Measurements from ENCODE around the gene DCANP1. TPM values are rescaled to one million over a fixed set of nuclear protein-coding genes. Genes with fewer than 3 reads are reported as not detected.

The DCANP1 gene
- total and polyA plus RNA-seq, 9 of the 15 experiments (the other 6 are each of a cell fraction or from before 2014, with no cell fraction given) = not detected

DNA sequence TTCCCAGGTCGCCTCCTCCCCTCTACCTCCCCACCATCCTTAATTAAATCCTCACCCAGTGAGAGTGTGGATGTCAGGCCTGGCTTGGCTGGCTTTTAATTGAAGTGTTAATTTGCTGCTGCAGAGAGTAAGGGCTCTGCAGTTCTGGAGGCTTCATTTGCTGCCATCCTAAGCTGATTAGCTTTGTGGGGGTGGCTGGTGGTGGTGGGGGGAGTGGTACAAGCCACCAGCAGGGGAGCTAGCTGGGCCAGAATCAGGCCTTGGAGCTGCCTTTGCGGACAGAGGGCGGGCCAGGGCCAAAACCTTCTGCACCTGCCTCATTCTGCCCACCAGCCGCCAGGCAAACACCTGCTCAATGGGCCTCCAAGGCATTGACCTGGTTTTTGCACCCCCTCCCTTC, 31.8 kb upstream of the DCANP1 start:
- Histone ChIP-seq H2AFZ (ENCODE audit: low read depth, low read length) (no peak overlapping the region), H3K4me2 (ENCODE audit: insufficient read depth, low read length) (0 out of 2 replicates have a peak overlapping the region, but pooled peaks have one; percentile 3), H4K20me1 (replicated peaks; ENCODE audit: control insufficient read depth, insufficient read depth, low read length) (no peaks in the 10 kb centered on the region), H3K27me3 (ENCODE audit: control insufficient read depth in 2 of 2, insufficient read depth in 2 of 2, low read length in 2 of 2) (no peaks in the 10 kb centered on the region; a peak in 1 of 5 replicates), H3K9me3 (replicated peaks; ENCODE audit: control insufficient read depth, insufficient read depth, low read depth, low read length) (no peaks in the 10 kb centered on the region), H3K9me1 (ENCODE audit: control insufficient read depth, insufficient read depth, low read length) (peaks cover 9% of the 10 kb centered on the region), H3K4me3 (no peak overlapping the region), H3K36me3 (ENCODE audit: control insufficient read depth, insufficient read depth, low read length) (no peaks in the 10 kb centered on the region), H3K9ac (ENCODE audit: insufficient read depth in 1 of 2, low read depth in 2 of 2, low read length in 2 of 2) (no peak overlapping the region), H3K4me1 (replicated peaks in 1 of 2; ENCODE audit: control insufficient read depth in 2 of 2, insufficient read depth in 2 of 2, low read length in 2 of 2) (peaks cover 55 to 62% of the 10 kb centered on the region in 2 experiments), H3K79me2 (ENCODE audit: control insufficient read depth, insufficient read depth, low read length) (no peaks in the 10 kb centered on the region; the same call in 2 of the 3 replicates), H3K27ac (ENCODE audit: extremely low read depth, low read depth, low read length) (no peak overlapping the region)
- POLR2A ChIA-PET = interaction anchor here (0.6 to 2.1 kb wide), 3 partner anchors 12 to 23 kb away, joined by 3 to 6 read pairs (median 3); no protein-coding TSS in a partner anchor
- CTCF ChIA-PET (ENCODE audit: low intra/inter-chr PET ratio) = interaction anchor here (0.6 kb wide), 1 partner anchor 372 kb away, joined by 3 read pairs; no protein-coding TSS in a partner anchor
- in situ Hi-C loops (cut with MboI) (no loop called here), intact Hi-C loops (cut with micrococcal nuclease) (no loop called here)
- FAIRE-seq (no peak), DNase-seq (ENCODE audit: extremely low read depth in 1 of 4, low spot score in 3 of 4) (peak in 2 of 4 experiments; percentile 24 to 38), ATAC-seq (no peak)
- BruUV-seq (replicated peaks) = no TSS peak
- WGBS (ENCODE audit: insufficient coverage, low coverage, missing lambda C conversion rate) = 68% methylated on average over 4 of the region's 4 CpGs
- TF ChIP-seq SUPT5H (IDR thresholded peaks at IDR 0.05) = no peak
- TF ChIP-seq ZNF384 (IDR thresholded peaks at IDR 0.05; ENCODE audit: low read depth, low read length) = no peak
- TF ChIP-seq BDP1 (IDR thresholded peaks at IDR 0.05; ENCODE audit: insufficient read depth, insufficient read length) = no peak
- TF ChIP-seq EGR1 (conservative IDR thresholded peaks at IDR 0.05) = 0 out of 2 replicates have a peak, but pooled peaks have one; percentile 11
- TF ChIP-seq ARNT (IDR thresholded peaks at IDR 0.05) = no peak
- TF ChIP-seq, protein P1, sequence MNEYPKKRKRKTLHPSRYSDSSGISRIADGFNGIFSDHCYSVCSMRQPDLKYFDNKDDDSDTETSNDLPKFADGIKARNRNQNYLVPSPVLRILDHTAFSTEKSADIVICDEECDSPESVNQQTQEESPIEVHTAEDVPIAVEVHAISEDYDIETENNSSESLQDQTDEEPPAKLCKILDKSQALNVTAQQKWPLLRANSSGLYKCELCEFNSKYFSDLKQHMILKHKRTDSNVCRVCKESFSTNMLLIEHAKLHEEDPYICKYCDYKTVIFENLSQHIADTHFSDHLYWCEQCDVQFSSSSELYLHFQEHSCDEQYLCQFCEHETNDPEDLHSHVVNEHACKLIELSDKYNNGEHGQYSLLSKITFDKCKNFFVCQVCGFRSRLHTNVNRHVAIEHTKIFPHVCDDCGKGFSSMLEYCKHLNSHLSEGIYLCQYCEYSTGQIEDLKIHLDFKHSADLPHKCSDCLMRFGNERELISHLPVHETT (CRISPR knock-in tag; conservative IDR thresholded peaks at IDR 0.05 in 1 of 2, IDR thresholded peaks at IDR 0.05 in 1 of 2) = no peak
- TF ChIP-seq ARID3B (CRISPR knock-in tag; IDR thresholded peaks at IDR 0.05; ENCODE audit: borderline replicate concordance) = no peak
- TF ChIP-seq GTF2E2 (tag; IDR thresholded peaks at IDR 0.05) = no peak
- TF ChIP-seq ZNF76 (CRISPR knock-in tag; IDR thresholded peaks at IDR 0.05; ENCODE audit: borderline replicate concordance) = no peak
- TF ChIP-seq PTBP1 (IDR thresholded peaks at IDR 0.05; ENCODE audit: low read depth, low read length) = no peak
- no peak for TF ChIP-seq ZBED1 (IDR thresholded peaks at IDR 0.05)
- no peak for TF ChIP-seq ZNF232 (CRISPR knock-in tag; IDR thresholded peaks at IDR 0.05)
- TF ChIP-seq ZNF778 (CRISPR knock-in tag; IDR thresholded peaks at IDR 0.05) = no peak
- no peak for TF ChIP-seq PCBP2 (IDR thresholded peaks at IDR 0.05; ENCODE audit: low read depth, low read length, poor library complexity, severe bottlenecking)
- TF ChIP-seq, protein P2, sequence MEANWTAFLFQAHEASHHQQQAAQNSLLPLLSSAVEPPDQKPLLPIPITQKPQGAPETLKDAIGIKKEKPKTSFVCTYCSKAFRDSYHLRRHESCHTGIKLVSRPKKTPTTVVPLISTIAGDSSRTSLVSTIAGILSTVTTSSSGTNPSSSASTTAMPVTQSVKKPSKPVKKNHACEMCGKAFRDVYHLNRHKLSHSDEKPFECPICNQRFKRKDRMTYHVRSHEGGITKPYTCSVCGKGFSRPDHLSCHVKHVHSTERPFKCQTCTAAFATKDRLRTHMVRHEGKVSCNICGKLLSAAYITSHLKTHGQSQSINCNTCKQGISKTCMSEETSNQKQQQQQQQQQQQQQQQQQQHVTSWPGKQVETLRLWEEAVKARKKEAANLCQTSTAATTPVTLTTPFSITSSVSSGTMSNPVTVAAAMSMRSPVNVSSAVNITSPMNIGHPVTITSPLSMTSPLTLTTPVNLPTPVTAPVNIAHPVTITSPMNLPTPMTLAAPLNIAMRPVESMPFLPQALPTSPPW (CRISPR knock-in tag; IDR thresholded peaks at IDR 0.05) = peak; percentile 19; the same call in 1 of the 2 replicates
